Mucosa of rectum (tissue), 2 donors: Measurements from ENCODE around the gene CCDC70.

Experiments used
- H3K27ac ChIP-seq, 2 donors: one replicate each; pipeline ENCODE4 v1.7.0; 2013; ENCODE audit warnings: inconsistent platforms in 2 of 2, low read depth in 2 of 2, low read length in 2 of 2
- H3K27me3 ChIP-seq, 2 donors: one replicate each; pipeline ENCODE4 v1.7.0; 2013; ENCODE audit warnings: low read length in 2 of 2; ENCODE audit not compliant: control insufficient read depth in 2 of 2, insufficient read depth in 2 of 2
- H3K36me3 ChIP-seq, 2 donors: one replicate each; pipeline ENCODE4 v1.7.0; 2013; ENCODE audit warnings: low read length in 2 of 2; ENCODE audit not compliant: control insufficient read depth in 2 of 2, insufficient read depth in 2 of 2
- H3K4me1 ChIP-seq, 2 donors: one replicate each; pipeline ENCODE4 v1.7.0; 2013; ENCODE audit warnings: low read length in 2 of 2, mild to moderate bottlenecking in 1 of 2; ENCODE audit not compliant: control insufficient read depth in 2 of 2, insufficient read depth in 2 of 2
- H3K4me3 ChIP-seq, 2 donors: one replicate each; pipeline ENCODE4 v1.7.0; 2013; ENCODE audit warnings: low read length in 2 of 2
- H3K9ac ChIP-seq, 2 donors: one replicate each; pipeline ENCODE4 v1.7.0; 2013; ENCODE audit warnings: low read length in 2 of 2, low read depth in 1 of 2, mild to moderate bottlenecking in 1 of 2
- H3K9me3 ChIP-seq, 2 donors: one replicate each; pipeline ENCODE4 v1.7.0; 2013; ENCODE audit warnings: low read length in 2 of 2; ENCODE audit not compliant: control insufficient read depth in 2 of 2
- donor health status: healthy.
- donor health status: Normal muscosa, but diverticular disease.

Gene CCDC70

GRCh38 chr13:51856998-51857397 lies 4.8 kb upstream of the CCDC70 start:
- H3K9me3 ChIP-seq = no peaks in the 10 kb centered on the region
- H3K27ac ChIP-seq = no peak overlapping the region

GRCh38 chr13:51858433-51859247 lies 3.1 kb upstream of the CCDC70 start:
- Histone ChIP-seq H3K9me3 (no peaks in the 10 kb centered on the region), H3K36me3 (no peaks in the 10 kb centered on the region), H3K27me3 (no peaks in the 10 kb centered on the region), H3K4me1 (peaks cover 0 to 4% of the 10 kb centered on the region in 2 donors), H3K27ac (no peak overlapping the region), H3K9ac (no peak overlapping the region), H3K4me3 (no peak overlapping the region)

More at GRCh38 chr13:51856998-51857397, 4.8 kb upstream of the CCDC70 start:
- Histone ChIP-seq H3K9ac (no peak overlapping the region), H3K4me1 (peaks cover 0 to 4% of the 10 kb centered on the region in 2 donors), H3K36me3 (no peaks in the 10 kb centered on the region), H3K4me3 (no peak overlapping the region), H3K27me3 (no peaks in the 10 kb centered on the region)

GRCh38 chr13:51862957-51863356 lies 1.2 kb downstream of the CCDC70 start:
- H3K9me3 ChIP-seq = no peaks in the 10 kb centered on the region
- H3K36me3 ChIP-seq = no peaks in the 10 kb centered on the region

GRCh38 chr13:51865838-51866237 lies 4.1 kb downstream of the CCDC70 start:
- Histone ChIP-seq H3K36me3 (no peaks in the 10 kb centered on the region), H3K27me3 (no peaks in the 10 kb centered on the region), H3K4me1 (no peaks in the 10 kb centered on the region), H3K27ac (no peak overlapping the region), H3K4me3 (no peak overlapping the region), H3K9me3 (no peaks in the 10 kb centered on the region), H3K9ac (no peak overlapping the region)

More at GRCh38 chr13:51862957-51863356, 1.2 kb downstream of the CCDC70 start:
- no peak overlapping the region for H3K4me3 ChIP-seq
- H3K27me3 ChIP-seq = no peaks in the 10 kb centered on the region
- H3K4me1 ChIP-seq = no peaks in the 10 kb centered on the region
- H3K9ac ChIP-seq = no peak overlapping the region
- no peak overlapping the region for H3K27ac ChIP-seq

- no peak overlapping the region for H3K9ac ChIP-seq
- no peaks in the 10 kb centered on the region for H3K36me3 ChIP-seq
- no peaks in the 10 kb centered on the region for H3K9me3 ChIP-seq
- H3K27me3 ChIP-seq = no peaks in the 10 kb centered on the region
- H3K4me1 ChIP-seq = no peaks in the 10 kb centered on the region
- no peak overlapping the region for H3K27ac ChIP-seq
- H3K4me3 ChIP-seq = no peak overlapping the region
These were observed 5.3 kb downstream of the CCDC70 start for GRCh38 chr13:51867062-51867461.

- Histone ChIP-seq H3K36me3 (no peaks in the 10 kb centered on the region), H3K4me1 (no peaks in the 10 kb centered on the region), H3K9me3 (no peaks in the 10 kb centered on the region), H3K9ac (no peak overlapping the region), H3K4me3 (no peak overlapping the region), H3K27ac (no peak overlapping the region), H3K27me3 (no peaks in the 10 kb centered on the region)
These were observed 8.1 kb downstream of the CCDC70 start for GRCh38 chr13:51869916-51870315.

- H3K4me1 ChIP-seq = no peaks in the 10 kb centered on the region
- no peak overlapping the region for H3K9ac ChIP-seq
- H3K9me3 ChIP-seq = no peaks in the 10 kb centered on the region
- H3K4me3 ChIP-seq = no peak overlapping the region
- no peaks in the 10 kb centered on the region for H3K36me3 ChIP-seq
- no peaks in the 10 kb centered on the region for H3K27me3 ChIP-seq
- no peak overlapping the region for H3K27ac ChIP-seq
These were observed 8.8 kb downstream of the CCDC70 start for GRCh38 chr13:51870616-51871015.

GRCh38 chr13:51873117-51873798 lies 11.5 kb downstream of the CCDC70 start:
- no peaks in the 10 kb centered on the region for H3K4me1 ChIP-seq
- no peak overlapping the region for H3K27ac ChIP-seq
- H3K36me3 ChIP-seq = no peaks in the 10 kb centered on the region
- H3K9ac ChIP-seq = no peak overlapping the region
- H3K9me3 ChIP-seq = no peaks in the 10 kb centered on the region
- no peaks in the 10 kb centered on the region for H3K27me3 ChIP-seq
- no peak overlapping the region for H3K4me3 ChIP-seq

- Histone ChIP-seq H3K4me3 (no peak overlapping the region), H3K4me1 (no peaks in the 10 kb centered on the region), H3K27ac (no peak overlapping the region), H3K36me3 (no peaks in the 10 kb centered on the region), H3K9ac (no peak overlapping the region), H3K27me3 (no peaks in the 10 kb centered on the region), H3K9me3 (no peaks in the 10 kb centered on the region)
These were observed 12.1 kb downstream of the CCDC70 start for GRCh38 chr13:51873837-51874236.

GRCh38 chr13:51874651-51875050 lies 12.9 kb downstream of the CCDC70 start:
- no peak overlapping the region for H3K9ac ChIP-seq
- no peaks in the 10 kb centered on the region for H3K9me3 ChIP-seq
- H3K36me3 ChIP-seq = no peaks in the 10 kb centered on the region
- H3K4me3 ChIP-seq = no peak overlapping the region
- H3K27ac ChIP-seq = no peak overlapping the region
- no peaks in the 10 kb centered on the region for H3K4me1 ChIP-seq
- no peaks in the 10 kb centered on the region for H3K27me3 ChIP-seq
